IMR-90 (cell line): ENCODE measurements around the gene KLHL40. TPM values are rescaled to one million over a fixed set of nuclear protein-coding genes. Genes with fewer than 3 reads are reported as not detected.

ENCODE experiments used
- ATAC-seq: fragments of 200-7000 bp; cut with Tn5 transposase; 2 replicates; pipeline ENCODE4 v1.9.1; 2020; ENCODE audit warnings: low read depth, mild to moderate bottlenecking, moderate library complexity
- BruUV-seq: library from RNA; stranded (reverse); fragments of 400-500 nt; replicated peaks from 2 replicates; lab custom pipeline; 2021; lab: Mats Ljungman, UMichigan
- CTCF ChIA-PET: fragments of 300-600 bp; formaldehyde crosslinking; extraction: SDS; loops from one replicate; lab custom pipeline; 2021; ENCODE audit warnings: antibody characterized with exemption; lab: Yijun Ruan, JAX
- POLR2A ChIA-PET: fragments of 300-600 bp; sonication (Branson Sonifier 250); formaldehyde crosslinking; loops from one replicate; lab custom pipeline; 2022; ENCODE audit warnings: antibody characterized with exemption; ENCODE audit not compliant: unreplicated experiment; lab: Charles Lee
- DNase-seq: peaks from one replicate; pipeline ENCODE4 v3.0.0; 2013
- H2AFZ ChIP-seq: replicated peaks from 2 replicates; pipeline ENCODE3; 2013; ENCODE audit warnings: low read length, mild to moderate bottlenecking; ENCODE audit not compliant: poor library complexity
- H2AK5ac ChIP-seq: 2 replicates; pipeline ENCODE4 v1.6.1; 2013; ENCODE audit warnings: low read depth, low read length, inconsistent platforms
- H2AK9ac ChIP-seq: replicated peaks from 2 replicates; pipeline ENCODE3; 2013; ENCODE audit warnings: mild to moderate bottlenecking, low read depth, low read length, moderate library complexity; ENCODE audit not compliant: poor library complexity
- H2BK120ac ChIP-seq: 2 replicates; pipeline ENCODE4 v1.6.1; 2013; ENCODE audit warnings: low read depth, low read length, inconsistent platforms
- H2BK15ac ChIP-seq: 3 replicates; pipeline ENCODE4 v1.6.1; 2013; ENCODE audit warnings: low read depth, low read length, inconsistent platforms
- H2BK20ac ChIP-seq: 2 replicates; pipeline ENCODE4 v1.6.1; 2013; ENCODE audit warnings: low read depth, mild to moderate bottlenecking, inconsistent platforms, low read length, moderate library complexity
- H2BK5ac ChIP-seq: 2 replicates; pipeline ENCODE4 v1.6.1; 2013; ENCODE audit warnings: mild to moderate bottlenecking, low read depth, low read length, inconsistent platforms; ENCODE audit not compliant: poor library complexity, severe bottlenecking
- H3K14ac ChIP-seq: replicated peaks from 2 replicates; pipeline ENCODE4 v1.6.1; 2013; ENCODE audit warnings: low read depth, low read length, inconsistent platforms
- H3K18ac ChIP-seq: 2 replicates; pipeline ENCODE4 v1.6.1; 2013; ENCODE audit warnings: low read depth, low read length, control low read depth
- H3K23ac ChIP-seq: 2 replicates; pipeline ENCODE4 v1.6.1; 2013; ENCODE audit warnings: low read depth, low read length, inconsistent platforms
- H3K27ac ChIP-seq: 2 replicates; pipeline ENCODE4 v1.5.1; 2013; ENCODE audit warnings: mild to moderate bottlenecking, control low read depth, low read length; ENCODE audit not compliant: insufficient read depth
- H3K27me3 ChIP-seq: 2 replicates; pipeline ENCODE4 v1.6.1; 2013; ENCODE audit warnings: low read length; ENCODE audit not compliant: control insufficient read depth, insufficient read depth
- H3K36me3 ChIP-seq: 2 replicates; pipeline ENCODE4 v1.6.1; 2013; ENCODE audit warnings: low read length, mixed read lengths; ENCODE audit not compliant: control insufficient read depth, insufficient read depth
- H3K4ac ChIP-seq: 2 replicates; pipeline ENCODE4 v1.6.1; 2013; ENCODE audit warnings: low read depth, low read length, inconsistent platforms
- H3K4me1 ChIP-seq: 2 replicates; pipeline ENCODE4 v1.6.1; 2013; ENCODE audit warnings: low read length, mixed read lengths; ENCODE audit not compliant: control insufficient read depth, insufficient read depth
- H3K4me2 ChIP-seq: 2 replicates; pipeline ENCODE4 v1.6.1; 2013; ENCODE audit warnings: low read depth, mild to moderate bottlenecking, control low read depth, low read length, moderate library complexity
- H3K4me3 ChIP-seq: 2 replicates; pipeline ENCODE4 v1.5.1; 2013; ENCODE audit warnings: low read depth, mild to moderate bottlenecking, control low read depth, low read length, moderate library complexity; ENCODE audit not compliant: insufficient read depth
- H3K56ac ChIP-seq: 2 replicates; pipeline ENCODE4 v1.6.1; 2013; ENCODE audit warnings: low read length, inconsistent platforms; ENCODE audit not compliant: insufficient read depth; ENCODE audit errors: extremely low read depth
- H3K79me1 ChIP-seq, 2 experiments: 2 replicates each; pipeline ENCODE4 v1.6.1; 2013; ENCODE audit warnings: low read length in 2 of 2, inconsistent platforms in 1 of 2, low read depth in 1 of 2
- H3K9ac ChIP-seq: 2 replicates; pipeline ENCODE4 v1.6.1; 2013; ENCODE audit warnings: low read depth, low read length, control low read depth
- H3K9me1 ChIP-seq: 2 replicates; pipeline ENCODE4 v1.6.1; 2013; ENCODE audit warnings: low read length, inconsistent platforms; ENCODE audit not compliant: insufficient read depth
- H3K9me3 ChIP-seq: 2 replicates; pipeline ENCODE4 v1.6.1; 2013; ENCODE audit warnings: low read length; ENCODE audit not compliant: control insufficient read depth, insufficient read depth
- H4K20me1 ChIP-seq: 2 replicates; pipeline ENCODE4 v1.6.1; 2013; ENCODE audit warnings: low read length, inconsistent platforms; ENCODE audit not compliant: insufficient read depth
- H4K5ac ChIP-seq: 2 replicates; pipeline ENCODE4 v1.6.1; 2013; ENCODE audit warnings: mild to moderate bottlenecking, low read depth, low read length, control low read depth
- H4K8ac ChIP-seq, 2 experiments: 2 replicates each; pipeline ENCODE4 v1.6.1; 2013; ENCODE audit warnings: low read depth in 2 of 2, low read length in 2 of 2, control low read depth in 1 of 2, inconsistent platforms in 1 of 2
- H4K91ac ChIP-seq: 2 replicates; pipeline ENCODE4 v1.6.1; 2013; ENCODE audit warnings: low read depth, low read length, inconsistent platforms; ENCODE audit not compliant: insufficient read depth
- BHLHE40 ChIP-seq: fragments of 150-350 bp; IDR thresholded peaks from 2 replicates; pipeline ENCODE4 v1.6.1; 2016; ENCODE audit warnings: mild to moderate bottlenecking, low read depth, low read length
- CEBPB ChIP-seq: IDR thresholded peaks from 2 replicates; pipeline ENCODE4 v1.6.1; 2012; ENCODE audit warnings: low read depth, low read length, improper control_type of control experiment
- CHD1 ChIP-seq: IDR thresholded peaks from 2 replicates; pipeline ENCODE4 v1.6.1; 2012; ENCODE audit warnings: low read depth, low read length, improper control_type of control experiment
- FOS ChIP-seq: fragments of 150-350 bp; IDR thresholded peaks from 2 replicates; pipeline ENCODE4 v1.6.1; 2016; ENCODE audit warnings: low read depth, low read length
- MAFK ChIP-seq: IDR thresholded peaks from 2 replicates; pipeline ENCODE4 v1.6.1; 2012; ENCODE audit warnings: low read depth, low read length, improper control_type of control experiment
- MAZ ChIP-seq: IDR thresholded peaks from 2 replicates; pipeline ENCODE4 v1.6.1; 2012; ENCODE audit warnings: low read depth, mild to moderate bottlenecking, low read length, improper control_type of control experiment, moderate library complexity, borderline replicate concordance
- MXI1 ChIP-seq: IDR thresholded peaks from 2 replicates; pipeline ENCODE4 v1.6.1; 2012; ENCODE audit warnings: low read depth, mild to moderate bottlenecking, low read length, moderate library complexity, borderline replicate concordance
- NFE2L2 ChIP-seq: fragments of 150-350 bp; IDR thresholded peaks from 2 replicates; pipeline ENCODE4 v1.6.1; 2016; ENCODE audit warnings: low read depth, mild to moderate bottlenecking, low read length
- POLR2A ChIP-seq: IDR thresholded peaks from 2 replicates; pipeline ENCODE4 v1.6.1; 2012; ENCODE audit warnings: mild to moderate bottlenecking, low read depth, low read length
- RCOR1 ChIP-seq: IDR thresholded peaks from 2 replicates; pipeline ENCODE4 v1.6.1; 2012; ENCODE audit warnings: mild to moderate bottlenecking, low read length, improper control_type of control experiment; ENCODE audit not compliant: insufficient replicate concordance
- RFX5 ChIP-seq: IDR thresholded peaks from 2 replicates; pipeline ENCODE4 v1.8.0; 2012; ENCODE audit warnings: low read depth, mild to moderate bottlenecking, low read length, moderate library complexity
- SMC3 ChIP-seq: fragments of 150-350 bp; IDR thresholded peaks from 2 replicates; pipeline ENCODE4 v1.6.1; 2016; ENCODE audit warnings: low read depth, mild to moderate bottlenecking, antibody characterized with exemption, low read length, moderate library complexity
- USF2 ChIP-seq: fragments of 150-350 bp; IDR thresholded peaks from 2 replicates; pipeline ENCODE4 v1.6.1; 2017; ENCODE audit warnings: mild to moderate bottlenecking, antibody characterized with exemption, low read length, low read depth
- WGBS, 2 experiments: methylation state at CpG; one replicate each; pipeline versions ENCODE4 v1.1.5 to v1.1.7; 2013; ENCODE audit warnings: missing lambda C conversion rate in 2 of 2; ENCODE audit not compliant: insufficient read length in 1 of 2; ENCODE audit errors: extremely low coverage in 2 of 2; 5-methylcytosine and 5-hydroxymethylcytosine counted together
- dilution Hi-C: fragments of 300-500 bp; cut with HindIII; formaldehyde crosslinking; loops from one replicate; pipeline ENCODE4 v1.14.3; 2018; ENCODE audit warnings: low sequenced_read_pairs; ENCODE audit not compliant: unreplicated experiment
- in situ Hi-C: fragments of 300-500 bp; cut with MboI; formaldehyde crosslinking; loops from 3 replicates; pipeline ENCODE4 v1.14.3; 2019; ENCODE audit warnings: low sequenced_read_pairs, inconsistent platforms, mixed read lengths
- intact Hi-C: fragments of 100-400 bp; cut with micrococcal nuclease; formaldehyde crosslinking; loops from 2 replicates; pipeline ENCODE4 v1.10.0; 2022
- polyA plus RNA-seq, 3 experiments: library from polyadenylated mRNA; depleted of rRNA; stranded (reverse); fragments of >200 nt; gene quantifications; 2 replicates each; pipeline ENCODE4 v1.2.3, GENCODE V29; 2012; ENCODE audit warnings: low replicate concordance in 1 of 3
- total RNA-seq: library from RNA; depleted of rRNA; stranded (reverse); fragments of >200 nt; gene quantifications from 2 replicates; pipeline ENCODE4 v1.2.3, GENCODE V29; 2012
- TF ChIP-seq, protein P1 (sequence below): conservative IDR thresholded peaks from 2 replicates; pipeline ENCODE4 v1.5.1; 2012; ENCODE audit warnings: mild to moderate bottlenecking, low read depth, low read length, improper control_type of control experiment

KLHL40 gene
- total and polyA plus RNA-seq, 2 of the 4 experiments (the other 2 are of a cell fraction): not detected

DNA sequence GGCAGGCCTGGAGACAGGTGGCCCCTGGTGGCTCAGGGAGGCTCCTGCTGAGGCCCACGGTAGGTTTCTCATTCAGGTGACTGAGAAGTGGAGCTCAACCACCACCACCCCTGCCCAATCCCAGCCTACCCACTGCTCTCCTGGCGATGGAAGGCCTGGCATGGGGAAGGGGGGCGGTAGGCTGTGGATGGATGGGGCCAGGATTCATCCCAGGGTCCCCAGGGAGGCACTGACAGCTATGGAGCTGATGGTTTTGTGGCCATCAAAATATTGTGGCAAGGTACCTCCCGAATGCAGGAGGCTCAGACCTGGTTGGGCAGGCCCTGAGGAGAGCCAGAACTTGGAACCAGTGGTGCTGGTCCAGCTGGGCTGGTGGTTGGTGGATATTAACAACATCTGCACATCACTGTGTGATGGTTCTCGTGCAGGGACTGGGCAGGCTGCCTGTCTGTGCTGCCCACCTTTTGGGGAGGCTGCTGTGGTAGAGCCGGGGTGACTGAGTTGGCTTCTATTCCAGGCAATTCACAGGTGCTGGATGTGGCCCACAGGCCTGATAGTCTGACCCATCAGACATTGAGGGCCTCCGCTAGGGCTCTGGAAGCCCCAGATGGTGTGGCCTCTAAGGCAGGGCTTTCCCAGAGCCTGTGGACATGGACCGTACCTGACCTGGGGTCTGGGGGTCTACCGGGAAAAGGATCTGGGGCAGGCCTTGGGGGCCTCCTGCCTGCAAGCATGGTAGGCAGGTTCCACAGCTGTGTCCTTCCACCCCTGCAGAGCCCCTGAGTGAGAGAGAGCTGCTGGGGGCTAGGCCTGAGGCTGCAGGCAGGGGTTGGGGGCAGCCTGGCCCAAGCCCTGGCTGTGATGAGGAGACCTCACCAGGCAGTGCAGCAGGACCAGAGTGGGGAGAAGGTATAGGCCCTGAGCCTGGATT, 28.4 kb upstream of the KLHL40 start:
- Histone ChIP-seq H3K4ac (peak overlapping the region; percentile 64; the same call in 1 of the 2 replicates), H3K9me1 (peaks cover 37% of the 10 kb centered on the region), H2BK20ac (no peak overlapping the region), H3K27ac (no peak overlapping the region), H4K91ac (peak overlapping the region; percentile 14; the same call in 1 of the 2 replicates), H3K27me3 (no peaks in the 10 kb centered on the region), H2BK5ac (no peak overlapping the region), H2AFZ (peak overlapping the region; percentile 54), H3K4me1 (peaks cover 26% of the 10 kb centered on the region), H3K36me3 (peaks cover 21% of the 10 kb centered on the region; the same call in 1 of the 2 replicates), H4K5ac (no peak overlapping the region), H4K8ac (no peak overlapping the region), H3K4me3 (no peak overlapping the region), H3K4me2 (no peak overlapping the region), H3K79me1 (peaks cover 21 to 66% of the 10 kb centered on the region in 2 experiments), H3K18ac (no peak overlapping the region), H4K20me1 (peaks cover 35% of the 10 kb centered on the region), H2AK5ac (peak overlapping the region; percentile 62), H2BK120ac (no peak overlapping the region), H2AK9ac (peak overlapping the region; percentile 73), H3K23ac (no peak overlapping the region), H3K56ac (no peak overlapping the region), H3K9ac (no peak overlapping the region), H3K9me3 (no peaks in the 10 kb centered on the region), H3K14ac (no peak overlapping the region), H2BK15ac (no peak overlapping the region; the same call in 2 of the 3 replicates)
- WGBS, 2 experiments: 80% methylated on average over 2 of the region's 9 CpGs; no CpG with 5 or more reads in 1 of the 2 experiments
- intact Hi-C loops: loop anchor here (5.0 kb wide), 1 partner anchor 565 kb away; the partner anchor contains the start of gene TRAK1
- ATAC-seq (no peak), DNase-seq (no peak)
- in situ Hi-C loops: no loop called here
- no TSS peak for BruUV-seq
- CTCF ChIA-PET: no interaction called here
- dilution Hi-C loops: no loop called here
- POLR2A ChIA-PET: no interaction called here
- TF ChIP-seq MAFK (no peak), CHD1 (no peak), BHLHE40 (no peak), MAZ (no peak), RFX5 (no peak), RCOR1 (no peak), FOS (no peak), SMC3 (no peak), CEBPB (no peak), NFE2L2 (no peak), MXI1 (no peak), USF2 (no peak), POLR2A (no peak)
- TF ChIP-seq, protein P1, sequence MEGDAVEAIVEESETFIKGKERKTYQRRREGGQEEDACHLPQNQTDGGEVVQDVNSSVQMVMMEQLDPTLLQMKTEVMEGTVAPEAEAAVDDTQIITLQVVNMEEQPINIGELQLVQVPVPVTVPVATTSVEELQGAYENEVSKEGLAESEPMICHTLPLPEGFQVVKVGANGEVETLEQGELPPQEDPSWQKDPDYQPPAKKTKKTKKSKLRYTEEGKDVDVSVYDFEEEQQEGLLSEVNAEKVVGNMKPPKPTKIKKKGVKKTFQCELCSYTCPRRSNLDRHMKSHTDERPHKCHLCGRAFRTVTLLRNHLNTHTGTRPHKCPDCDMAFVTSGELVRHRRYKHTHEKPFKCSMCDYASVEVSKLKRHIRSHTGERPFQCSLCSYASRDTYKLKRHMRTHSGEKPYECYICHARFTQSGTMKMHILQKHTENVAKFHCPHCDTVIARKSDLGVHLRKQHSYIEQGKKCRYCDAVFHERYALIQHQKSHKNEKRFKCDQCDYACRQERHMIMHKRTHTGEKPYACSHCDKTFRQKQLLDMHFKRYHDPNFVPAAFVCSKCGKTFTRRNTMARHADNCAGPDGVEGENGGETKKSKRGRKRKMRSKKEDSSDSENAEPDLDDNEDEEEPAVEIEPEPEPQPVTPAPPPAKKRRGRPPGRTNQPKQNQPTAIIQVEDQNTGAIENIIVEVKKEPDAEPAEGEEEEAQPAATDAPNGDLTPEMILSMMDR: no peak
